ENCODE data around the gene UMODL1. TPM values are rescaled to one million over a fixed set of nuclear protein-coding genes. Genes with fewer than 3 reads are reported as not detected.
A peak's percentile ranks its signal among the peaks of the same experiment; 100 is the strongest.

Gene UMODL1
- total RNA-seq, 6 donors from 2014 or later: 0.07 to 6.3 (median 0.59) TPM; not detected in 1

- ATAC-seq (ENCODE audit: low FRiP score in 2 of 2) (no peak), DNase-seq (peak in 1 of 2 donors; percentile 29)
- Histone ChIP-seq H3K36me3 (no peaks in the 10 kb centered on the region), H3K9me3 (no peaks in the 10 kb centered on the region), H3K4me1 (peaks cover 0 to 5% (median 0%) of the 10 kb centered on the region in 4 donors), H3K4me3 (no peak overlapping the region), H3K27ac (no peak overlapping the region), H3K27me3 (no peaks in the 10 kb centered on the region)
- TF ChIP-seq EP300 (IDR thresholded peaks at IDR 0.05) (no peak), POLR2AphosphoS5 (IDR thresholded peaks at IDR 0.05) (no peak), CTCF (IDR thresholded peaks at IDR 0.05) (no peak), POLR2A (IDR thresholded peaks at IDR 0.05) (no peak)
- 75 to 80% methylated on average over 8 to 13 of the region's 13 CpGs for WGBS, 2 donors
Observed at GRCh38 chr21:42079008-42079938, 8.2 kb downstream of the UMODL1 start.

GRCh38 chr21:42079939-42080787 lies 9.0 kb downstream of the UMODL1 start:
- no peaks in the 10 kb centered on the region for H3K36me3 ChIP-seq
- TF ChIP-seq EP300 (IDR thresholded peaks at IDR 0.05) (no peak), POLR2A (IDR thresholded peaks at IDR 0.05) (no peak)
- H3K4me1 ChIP-seq: peaks cover 0 to 5% (median 0%) of the 10 kb centered on the region in 4 donors
- DNase-seq: peak in 1 of 2 donors; percentile 26
- ATAC-seq (ENCODE audit: low FRiP score in 2 of 2): peak in 1 of 2 donors; percentile 43
- H3K27ac ChIP-seq: peak overlapping the region in 1 of 4 donors; percentile 7
- 74 to 75% methylated on average over 15 to 25 of the region's 25 CpGs for WGBS, 2 donors
- no peaks in the 10 kb centered on the region for H3K27me3 ChIP-seq
- H3K9me3 ChIP-seq: no peaks in the 10 kb centered on the region
- H3K4me3 ChIP-seq: no peak overlapping the region

GRCh38 chr21:42080788-42081083 lies 9.6 kb downstream of the UMODL1 start:
- peaks cover 0 to 5% (median 0%) of the 10 kb centered on the region in 4 donors for H3K4me1 ChIP-seq
- H3K4me3 ChIP-seq: no peak overlapping the region
- TF ChIP-seq EP300 (IDR thresholded peaks at IDR 0.05) (peak in 1 of 4 donors; percentile 70), POLR2A (IDR thresholded peaks at IDR 0.05) (no peak), POLR2AphosphoS5 (IDR thresholded peaks at IDR 0.05) (no peak), CTCF (IDR thresholded peaks at IDR 0.05) (no peak)
- ATAC-seq (ENCODE audit: low FRiP score in 2 of 2): peak in 1 of 2 donors; percentile 78
- peak overlapping the region in 1 of 4 donors; percentile 7 for H3K27ac ChIP-seq
- DNase-seq: no peak
- no peaks in the 10 kb centered on the region for H3K36me3 ChIP-seq
- 59 to 71% methylated on average over 6 of the region's 6 CpGs for WGBS, 2 donors
- no peaks in the 10 kb centered on the region for H3K9me3 ChIP-seq
- no peaks in the 10 kb centered on the region for H3K27me3 ChIP-seq

GRCh38 chr21:42081138-42081537 lies 10.0 kb downstream of the UMODL1 start:
- TF ChIP-seq POLR2AphosphoS5 (IDR thresholded peaks at IDR 0.05) (no peak), POLR2A (IDR thresholded peaks at IDR 0.05) (no peak), EP300 (IDR thresholded peaks at IDR 0.05) (no peak), CTCF (IDR thresholded peaks at IDR 0.05) (no peak)
- ATAC-seq (ENCODE audit: low FRiP score in 2 of 2) (peak in 1 of 2 donors; percentile 27), DNase-seq (no peak)
- peak overlapping the region in 1 of 4 donors; percentile 7 for H3K27ac ChIP-seq
- no peaks in the 10 kb centered on the region for H3K9me3 ChIP-seq
- 52 to 82% methylated on average over 3 to 8 of the region's 8 CpGs for WGBS, 2 donors
- H3K27me3 ChIP-seq: no peaks in the 10 kb centered on the region
- peaks cover 0 to 5% (median 0%) of the 10 kb centered on the region in 4 donors for H3K4me1 ChIP-seq
- no peak overlapping the region for H3K4me3 ChIP-seq
- no peaks in the 10 kb centered on the region for H3K36me3 ChIP-seq

- no peak for TF ChIP-seq POLR2A (IDR thresholded peaks at IDR 0.05)
- no peak for TF ChIP-seq EP300 (IDR thresholded peaks at IDR 0.05)
- TF ChIP-seq CTCF (IDR thresholded peaks at IDR 0.05): no peak
- no peak for TF ChIP-seq POLR2AphosphoS5 (IDR thresholded peaks at IDR 0.05)
Observed at GRCh38 chr21:42081931-42082381, 10.8 kb downstream of the UMODL1 start.

More at GRCh38 chr21:42081931-42082381, 10.8 kb downstream of the UMODL1 start:
- H3K9me3 ChIP-seq: no peaks in the 10 kb centered on the region
- H3K4me3 ChIP-seq: no peak overlapping the region
- peak in 1 of 2 donors; percentile 50 for DNase-seq
- H3K36me3 ChIP-seq: no peaks in the 10 kb centered on the region
- no peaks in the 10 kb centered on the region for H3K27me3 ChIP-seq
- H3K27ac ChIP-seq: no peak overlapping the region
- no peak for ATAC-seq (ENCODE audit: low FRiP score in 2 of 2)
- 86 to 87% methylated on average over 18 of the region's 18 CpGs for WGBS, 2 donors
- peaks cover 0 to 5% (median 2%) of the 10 kb centered on the region in 4 donors for H3K4me1 ChIP-seq
